ENCODE data around the gene IRGQ.
A peak's percentile ranks its signal among the peaks of the same experiment; 100 is the strongest.
"Not testable (repeated sequence)": the region's sequence is repeated elsewhere in the genome, so short reads cannot be mapped to it uniquely, and the experiment has no call there.

The IRGQ gene

GRCh38 chr19:43570174-43570791 is 25.7 kb downstream of the IRGQ start:
- no peak for DNase-seq

GRCh38 chr19:43569657-43570056 is 26.3 kb downstream of the IRGQ start:
- no peak for DNase-seq

DNA sequence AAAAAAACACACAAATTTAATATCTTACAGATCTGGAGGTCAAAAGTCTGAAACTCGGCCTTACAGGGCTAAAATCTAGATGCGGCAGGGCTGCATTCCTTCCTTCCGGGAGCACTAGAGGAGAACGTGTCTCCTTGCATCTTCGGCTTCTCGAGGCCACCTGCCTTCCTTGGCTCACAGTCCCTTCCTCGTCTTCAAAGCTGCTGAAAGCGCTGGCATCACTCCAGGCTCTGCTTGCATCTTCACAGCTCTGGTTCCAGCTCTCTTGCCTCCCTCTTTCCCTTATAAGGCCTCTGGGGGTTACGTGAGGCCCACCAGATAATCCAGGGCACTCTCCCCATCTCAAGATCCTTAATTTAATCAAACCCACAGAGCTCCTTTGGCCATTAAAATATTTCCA is 31.1 kb downstream of the IRGQ start:
- DNase-seq = no peak

GRCh38 chr19:43563816-43564457 is 32.0 kb downstream of the IRGQ start:
- no peak for DNase-seq

DNA sequence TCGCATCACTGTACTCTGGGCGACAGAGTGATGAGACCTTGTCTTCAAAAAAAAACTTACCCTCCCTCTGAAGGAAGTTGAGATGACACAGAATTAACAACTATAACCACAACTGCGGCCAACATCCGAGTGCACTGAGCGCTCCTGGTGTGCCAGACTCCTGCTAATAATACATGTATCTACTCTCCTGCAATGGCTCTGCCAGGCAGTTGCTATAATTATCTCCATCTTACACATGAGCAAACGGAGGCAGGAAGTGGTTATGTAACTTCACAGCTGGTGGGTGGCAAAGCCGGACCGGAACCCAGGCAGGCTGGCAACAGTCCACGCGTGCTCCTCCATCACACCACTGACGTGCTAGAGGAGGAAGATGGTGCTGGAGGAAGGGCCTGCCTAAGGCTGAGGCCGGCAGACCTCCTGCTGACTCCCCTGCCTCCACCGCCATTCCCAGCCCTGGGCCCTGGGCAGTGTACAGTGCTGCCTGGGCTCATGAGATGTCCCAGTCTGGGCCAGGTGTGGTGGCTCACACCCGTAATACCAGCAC is 33.2 kb downstream of the IRGQ start:
- DNase-seq = peak; percentile 82

DNA sequence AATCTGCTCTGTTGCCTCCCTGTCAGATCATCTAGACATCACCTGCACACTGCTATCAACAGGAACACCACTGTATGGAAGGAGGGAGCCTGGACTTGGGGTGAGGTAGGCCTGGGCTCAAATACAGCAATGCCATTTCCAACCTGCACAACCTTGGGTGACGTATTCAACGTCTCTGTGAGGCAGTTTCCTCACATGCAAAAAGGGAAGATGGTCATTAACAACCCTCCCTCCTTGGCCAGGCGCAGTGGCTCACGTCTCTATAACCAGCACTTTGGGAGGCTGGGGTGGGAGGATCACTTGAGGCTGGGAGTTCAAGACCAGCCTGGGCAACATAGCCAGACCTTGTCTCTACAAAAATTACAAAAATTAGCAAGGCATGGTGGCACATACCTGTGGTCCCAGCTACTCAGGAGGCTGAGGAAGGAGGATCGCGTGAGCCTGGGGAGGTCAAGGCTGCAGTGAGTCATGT is 33.7 kb downstream of the IRGQ start:
- no peak for DNase-seq

- no peak for DNase-seq
These were observed 34.6 kb downstream of the IRGQ start for GRCh38 chr19:43561139-43561970.

DNA sequence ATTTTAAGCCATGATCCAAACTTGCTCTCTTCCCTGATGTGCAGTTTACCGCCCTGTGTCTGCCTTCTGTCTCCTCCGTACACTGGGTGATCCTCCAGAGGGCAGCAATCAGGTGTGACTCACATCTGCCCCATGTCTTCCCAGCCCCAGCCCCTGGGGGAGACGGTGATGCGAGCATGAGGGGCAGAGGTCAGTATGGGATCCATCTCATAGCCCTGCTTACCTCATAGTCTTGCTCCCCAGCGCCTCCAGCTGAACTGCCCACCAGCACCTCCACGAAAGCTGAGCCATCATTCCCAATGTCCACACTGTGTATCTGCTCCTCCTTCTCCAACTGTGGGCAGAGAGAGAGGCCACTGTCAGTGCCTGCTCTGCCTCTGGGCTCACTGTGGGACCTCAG is 35.2 kb downstream of the IRGQ start:
- peak; percentile 49 for DNase-seq

- peak; percentile 83 for DNase-seq
These were observed 40.7 kb downstream of the IRGQ start for GRCh38 chr19:43555185-43555770.

DNA sequence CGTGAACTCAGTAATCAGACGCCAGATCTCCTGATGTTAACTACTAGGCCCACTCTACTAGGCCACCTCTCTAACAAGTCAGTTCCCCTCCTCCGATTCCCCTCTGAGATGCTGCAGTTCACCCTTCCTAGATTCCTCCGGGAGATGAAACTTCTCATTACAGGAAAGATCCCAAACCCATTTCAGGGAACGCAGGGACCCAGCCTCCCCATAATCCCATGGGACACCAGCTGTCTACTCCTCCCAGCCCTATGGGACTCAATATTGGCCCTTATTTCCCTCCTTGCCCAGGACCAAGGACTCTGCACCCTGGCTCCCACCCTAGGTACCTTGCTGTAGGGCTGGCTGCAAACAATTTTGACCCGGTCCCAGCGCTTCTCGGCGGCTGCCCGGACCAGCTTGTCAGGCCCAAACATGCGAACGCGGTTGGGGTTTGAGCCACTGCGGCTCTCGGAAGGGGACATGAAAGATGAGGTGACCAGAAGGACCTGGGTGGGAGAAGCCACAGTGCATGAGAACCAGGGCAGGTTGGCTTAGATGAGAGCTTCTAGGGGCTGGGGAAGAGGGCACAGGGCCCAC is 41.5 kb downstream of the IRGQ start:
- DNase-seq = no peak

DNA sequence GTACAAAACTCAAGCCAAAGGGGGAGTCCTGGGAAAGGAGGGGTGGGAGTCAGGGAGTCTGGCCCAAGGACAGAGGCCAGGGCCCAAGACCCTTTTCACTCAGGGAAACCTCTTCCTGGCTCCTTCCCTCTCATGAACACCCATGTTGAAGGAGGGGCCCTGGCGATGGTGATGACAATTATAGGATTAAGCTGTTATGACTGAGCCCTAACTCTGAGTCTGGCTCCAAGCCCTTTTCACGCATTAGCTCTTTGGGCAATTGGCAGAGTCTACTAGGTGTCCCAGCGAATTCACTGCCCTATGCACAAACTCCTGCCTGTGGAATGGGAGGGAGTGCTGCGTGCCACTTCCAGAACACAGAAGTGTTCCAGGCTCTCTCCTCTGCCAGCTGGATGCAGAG is 42.3 kb downstream of the IRGQ start:
- no peak for DNase-seq

GRCh38 chr19:43552616-43553015 is 43.3 kb downstream of the IRGQ start:
- DNase-seq = no peak

DNA sequence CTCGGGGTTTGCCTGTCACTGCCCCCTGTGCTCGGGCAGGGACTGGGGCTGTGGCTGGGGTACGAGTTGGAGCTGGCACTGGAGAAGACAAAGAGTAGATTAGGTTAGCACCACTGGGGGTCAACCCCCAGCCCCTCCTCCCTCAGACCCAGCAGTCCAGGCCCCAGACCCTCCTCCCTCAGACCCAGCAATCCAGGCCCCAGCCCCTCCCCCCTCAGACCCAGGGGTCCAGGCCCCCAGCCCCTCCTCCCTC is 43.8 kb downstream of the IRGQ start:
- DNase-seq = no peak

GRCh38 chr19:43551399-43552197 is 44.3 kb downstream of the IRGQ start:
- DNase-seq = no peak

DNA sequence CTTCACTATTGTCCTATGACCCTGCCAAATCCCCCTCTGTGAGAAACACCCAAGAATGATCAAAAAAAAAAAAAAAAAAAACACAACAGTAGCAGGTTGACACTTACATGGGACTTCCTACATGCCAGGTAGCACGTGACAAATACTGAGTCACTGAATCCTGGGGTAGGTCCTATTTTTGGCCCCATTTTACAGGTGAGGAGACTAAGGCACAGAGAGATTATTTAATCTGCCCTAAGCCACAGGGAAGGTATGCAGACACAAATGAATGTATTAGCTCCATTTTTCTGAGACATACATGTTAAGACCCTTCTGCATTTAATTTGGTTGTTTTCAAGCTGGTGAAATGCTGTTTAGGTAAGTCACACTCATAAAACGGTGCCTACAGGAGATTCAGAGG is 47.2 kb downstream of the IRGQ start:
- no peak for DNase-seq

- not testable (repeated sequence) for DNase-seq
These were observed 48.0 kb downstream of the IRGQ start for GRCh38 chr19:43547926-43548325.

DNA sequence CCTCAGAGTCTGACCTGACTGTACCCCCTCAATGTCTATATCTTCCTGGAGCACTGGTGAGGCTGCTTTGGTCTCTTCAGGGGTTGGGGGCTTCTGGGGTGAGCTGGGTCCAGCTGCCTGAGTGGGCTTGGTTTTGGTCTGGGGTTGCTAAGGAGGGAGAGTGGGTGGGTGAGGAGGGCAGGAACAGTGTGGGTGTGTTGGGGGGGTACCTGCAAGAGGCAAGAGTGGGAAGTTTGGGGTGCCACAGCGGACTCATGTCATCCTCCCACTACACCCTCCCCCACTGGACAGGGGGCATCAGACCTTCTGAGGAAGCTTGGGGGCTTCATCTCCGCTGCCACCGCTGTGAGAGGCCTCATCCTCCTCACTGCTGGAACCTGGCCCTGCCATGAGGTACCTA is 49.4 kb downstream of the IRGQ start:
- DNase-seq = no peak

- no peak for DNase-seq
These were observed 50.0 kb downstream of the IRGQ start for GRCh38 chr19:43545981-43546380.

GRCh38 chr19:43545276-43545675 is 50.7 kb downstream of the IRGQ start:
- no peak for DNase-seq

DNA sequence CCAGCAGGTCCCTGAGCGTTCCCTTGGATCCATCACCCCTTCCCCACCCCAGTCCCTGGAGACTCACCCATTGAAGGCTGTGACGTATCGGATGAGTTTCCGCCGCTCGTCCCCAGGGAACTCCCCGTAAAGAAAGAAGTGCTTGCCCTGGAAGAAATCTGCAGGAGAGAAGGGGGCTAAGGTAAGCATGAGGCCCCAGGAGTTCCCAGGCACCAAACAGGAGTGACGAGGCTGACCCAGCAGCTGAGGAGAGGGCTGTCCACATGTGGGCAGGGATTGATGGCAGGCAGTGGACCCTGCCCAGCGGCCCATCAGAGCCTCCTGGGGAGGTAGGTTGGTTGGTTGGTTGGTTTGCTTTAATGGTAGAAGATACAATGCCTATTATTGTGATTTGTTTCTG is 51.9 kb downstream of the IRGQ start:
- no peak for DNase-seq

DNA sequence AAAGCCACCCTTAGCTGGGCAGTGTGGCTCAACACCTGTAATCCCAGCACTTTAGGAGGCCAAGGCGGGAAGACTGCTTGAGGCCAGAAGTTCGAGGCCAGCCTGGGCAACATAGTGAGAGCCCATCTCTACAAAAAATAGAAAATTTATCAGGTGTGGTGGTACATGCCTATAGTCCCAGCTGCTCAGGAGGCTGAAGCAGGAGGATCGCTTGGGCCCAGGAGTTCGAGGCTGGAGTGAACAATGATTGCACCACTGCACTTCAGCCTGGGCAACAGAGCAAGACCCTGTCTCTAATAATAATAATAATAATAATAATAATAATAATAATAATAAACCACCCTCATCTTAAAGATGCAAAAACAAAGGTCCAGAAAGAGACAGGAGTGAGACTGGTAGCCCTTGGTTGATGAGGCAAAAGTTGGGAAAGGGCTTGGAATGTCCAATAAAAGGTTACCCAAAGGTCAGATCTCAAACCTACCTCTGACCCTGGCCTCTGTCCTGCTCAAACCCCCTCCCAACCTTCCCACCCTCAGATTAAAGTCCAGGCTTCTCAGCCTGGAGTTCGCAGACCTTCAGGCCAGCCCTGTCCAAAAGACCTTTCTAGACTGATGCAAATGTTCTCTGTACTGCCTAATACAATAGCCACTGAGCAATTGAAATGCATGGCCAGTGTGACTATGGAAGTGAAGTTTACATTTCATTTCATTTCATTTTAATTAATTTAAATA is 53.8 kb downstream of the IRGQ start:
- no peak for DNase-seq

DNA sequence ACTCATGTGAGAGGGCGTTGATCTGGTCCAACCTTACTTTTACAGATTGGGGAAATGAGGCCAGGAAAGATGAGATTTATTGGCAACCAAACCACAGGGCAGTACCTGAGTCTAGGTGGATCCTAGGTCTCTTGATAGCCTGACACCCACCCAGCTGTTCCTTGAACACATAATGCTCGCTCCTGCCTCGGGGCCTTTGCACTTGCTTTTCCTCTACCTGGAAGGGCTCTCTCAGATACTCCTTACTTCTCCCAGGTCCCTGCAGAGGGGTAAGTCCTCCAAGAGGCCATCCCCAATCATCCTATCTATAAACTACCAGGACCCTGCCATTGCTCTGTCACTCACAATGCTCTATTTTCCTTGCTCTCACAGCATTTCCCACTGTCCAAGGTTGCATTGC is 55.6 kb downstream of the IRGQ start:
- DNase-seq = no peak
